Cortex of kidney (tissue), 1 donor: ENCODE data around the gene SCN7A.
"Not testable (repeated sequence)": the region's sequence is repeated elsewhere in the genome, so short reads cannot be mapped to it uniquely, and the experiment has no call there.

ENCODE experiments used
- DNase-seq: peaks from one replicate; lab custom pipeline; 2025; lab: John Stamatoyannopoulos, UW

SCN7A gene

DNA sequence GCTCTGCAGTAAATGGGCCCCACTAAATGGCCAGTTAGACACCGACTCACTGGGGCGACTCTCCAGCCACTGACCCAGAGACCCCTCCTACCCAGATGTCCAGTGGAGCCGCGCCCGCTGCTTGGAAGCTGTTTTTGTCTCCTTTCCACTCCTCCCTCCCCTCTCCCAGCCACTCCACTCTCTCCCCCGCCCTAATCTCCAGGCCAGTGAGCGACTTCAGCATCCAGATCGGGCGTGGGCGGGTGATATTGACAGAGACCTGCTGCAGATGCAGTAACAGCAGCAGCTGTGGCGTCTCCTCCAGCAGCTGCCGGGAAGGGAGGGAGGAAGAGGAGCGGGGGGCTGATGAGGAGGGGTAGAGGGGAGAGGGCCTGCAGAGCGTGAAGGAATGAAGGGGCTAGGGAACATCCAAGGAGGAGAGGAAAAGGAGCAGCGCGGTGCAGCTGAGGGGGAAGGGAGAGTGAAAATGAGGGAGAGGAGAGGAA lies at the start of gene SCN7A:
Gene SCN7A, minus strand, starts transcription at position 110 of the 485 bp plus-strand sequence. CDS start 16,553 bp downstream, outside the sequence.
- no peak for DNase-seq

DNA sequence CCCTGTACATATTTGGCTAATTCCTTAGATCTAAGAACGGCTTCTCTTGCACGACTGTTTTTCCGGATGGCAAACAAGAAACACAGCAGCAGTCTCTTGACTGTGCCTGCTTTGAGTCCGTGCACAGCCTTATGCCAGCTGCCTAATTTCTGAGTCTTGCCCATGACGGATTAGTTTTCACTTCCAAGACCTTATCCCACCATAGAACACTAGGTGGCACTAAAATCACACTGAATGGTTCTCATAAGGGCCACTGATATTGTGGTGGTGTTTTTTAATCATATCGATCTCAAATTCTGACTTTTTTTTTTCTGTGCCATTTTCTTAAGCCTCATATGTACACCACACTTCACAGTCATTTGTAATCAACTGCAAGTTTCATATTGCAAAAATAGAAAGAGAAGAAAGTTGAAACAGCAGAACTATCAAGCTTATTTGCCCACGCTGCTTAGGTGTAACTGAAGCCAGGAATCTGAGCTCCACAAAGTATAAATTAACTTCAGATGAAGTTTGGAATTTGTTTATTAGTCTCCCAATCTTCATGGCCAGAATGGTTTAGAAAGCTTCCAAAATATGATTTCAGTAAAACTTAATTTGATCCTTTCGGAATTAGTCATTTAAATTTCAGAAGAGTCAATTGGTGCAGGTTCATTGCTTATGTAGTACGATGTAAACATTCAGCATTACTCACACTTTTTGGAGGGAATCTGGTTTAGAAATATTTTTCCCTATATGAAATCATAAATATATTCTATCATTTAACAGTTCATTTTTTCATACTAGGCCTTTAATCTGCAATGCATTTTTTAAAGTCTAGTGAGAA lies 45.5 kb upstream of the SCN7A start:
- no peak for DNase-seq

DNA sequence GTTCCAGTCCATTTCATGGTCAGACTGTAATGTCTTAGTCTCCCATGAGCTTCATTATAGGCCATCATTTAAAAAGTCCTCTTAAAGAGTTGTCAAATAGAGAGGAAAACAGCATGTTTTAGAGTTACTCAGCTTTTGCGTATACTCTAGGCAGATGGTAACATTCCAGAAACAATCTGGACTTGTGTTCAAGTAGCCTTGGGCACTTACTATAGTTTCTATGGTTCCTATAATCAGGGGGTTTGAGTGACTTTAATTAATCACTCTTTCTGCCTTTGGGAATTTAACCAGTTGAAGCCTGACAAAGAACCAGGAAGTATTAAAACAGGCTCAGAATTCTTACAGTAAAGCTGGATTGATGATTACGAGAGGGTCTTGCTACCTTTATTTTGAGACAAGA lies 42.1 kb upstream of the SCN7A start:
- DNase-seq: no peak

DNA sequence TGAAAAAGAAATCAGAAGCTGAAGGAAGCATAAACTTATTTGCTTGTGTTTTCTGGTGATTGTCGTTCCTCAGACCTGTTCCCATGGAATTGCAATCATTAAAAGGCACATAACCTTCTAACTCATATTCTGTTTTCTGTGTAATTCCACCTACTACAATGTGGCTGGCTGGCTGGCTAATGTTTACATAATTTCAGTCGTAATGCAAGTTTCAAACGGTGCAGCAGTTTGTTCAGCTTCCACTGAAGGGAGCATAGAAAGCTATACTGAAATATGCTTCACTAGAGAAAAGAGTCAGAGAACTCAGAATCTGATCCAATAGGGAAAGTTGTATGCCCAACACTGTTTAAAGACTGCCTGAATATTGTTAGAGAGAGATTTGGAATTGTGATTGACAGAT lies 27.1 kb upstream of the SCN7A start:
- no peak for DNase-seq

DNA sequence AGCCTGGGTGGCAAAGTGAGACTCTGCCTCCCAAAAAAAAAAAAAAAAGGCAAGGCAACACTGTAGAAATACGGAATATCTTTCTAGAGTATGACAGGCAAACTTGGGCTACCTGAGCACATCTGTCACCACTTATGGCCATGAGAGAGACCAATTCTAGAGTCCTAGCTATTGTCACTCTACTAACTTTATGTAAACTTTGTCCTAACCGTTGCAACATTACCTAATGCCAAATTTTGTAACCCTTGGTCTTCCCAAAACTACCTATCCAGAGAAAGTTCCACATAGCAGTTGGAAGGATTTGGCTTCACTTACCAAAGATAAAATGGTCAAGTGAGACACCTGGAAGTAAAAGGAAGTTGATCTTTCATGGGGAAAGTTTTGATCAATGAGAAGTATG lies 26.6 kb upstream of the SCN7A start:
- DNase-seq: no peak

DNA sequence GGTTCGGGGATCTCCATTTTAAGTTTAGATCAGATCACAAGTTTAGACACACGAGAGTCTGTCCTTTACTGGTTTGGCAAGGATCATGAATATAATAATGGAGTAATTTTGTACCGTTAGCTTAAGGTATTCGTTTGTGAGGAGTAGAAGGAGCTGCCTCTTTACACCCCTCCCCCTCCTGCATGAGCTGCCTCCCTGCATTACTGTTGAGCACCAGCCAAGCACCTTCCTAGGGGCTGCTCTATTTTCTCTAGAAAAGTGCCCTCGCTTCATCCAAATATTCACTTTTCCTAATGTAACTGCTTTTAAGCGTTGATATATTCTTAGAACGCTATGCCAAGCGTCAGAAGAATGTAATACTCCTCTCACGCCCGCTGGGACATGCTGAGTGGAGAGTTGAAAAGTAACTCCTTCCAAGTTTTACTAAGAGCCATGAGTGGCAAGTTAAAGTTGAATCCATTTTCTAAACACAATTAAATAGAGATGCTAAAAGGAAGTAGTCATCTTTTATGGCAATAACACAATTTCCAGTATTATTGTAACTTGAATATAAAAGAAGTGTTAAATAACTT lies 25.4 kb upstream of the SCN7A start:
- no peak for DNase-seq

DNA sequence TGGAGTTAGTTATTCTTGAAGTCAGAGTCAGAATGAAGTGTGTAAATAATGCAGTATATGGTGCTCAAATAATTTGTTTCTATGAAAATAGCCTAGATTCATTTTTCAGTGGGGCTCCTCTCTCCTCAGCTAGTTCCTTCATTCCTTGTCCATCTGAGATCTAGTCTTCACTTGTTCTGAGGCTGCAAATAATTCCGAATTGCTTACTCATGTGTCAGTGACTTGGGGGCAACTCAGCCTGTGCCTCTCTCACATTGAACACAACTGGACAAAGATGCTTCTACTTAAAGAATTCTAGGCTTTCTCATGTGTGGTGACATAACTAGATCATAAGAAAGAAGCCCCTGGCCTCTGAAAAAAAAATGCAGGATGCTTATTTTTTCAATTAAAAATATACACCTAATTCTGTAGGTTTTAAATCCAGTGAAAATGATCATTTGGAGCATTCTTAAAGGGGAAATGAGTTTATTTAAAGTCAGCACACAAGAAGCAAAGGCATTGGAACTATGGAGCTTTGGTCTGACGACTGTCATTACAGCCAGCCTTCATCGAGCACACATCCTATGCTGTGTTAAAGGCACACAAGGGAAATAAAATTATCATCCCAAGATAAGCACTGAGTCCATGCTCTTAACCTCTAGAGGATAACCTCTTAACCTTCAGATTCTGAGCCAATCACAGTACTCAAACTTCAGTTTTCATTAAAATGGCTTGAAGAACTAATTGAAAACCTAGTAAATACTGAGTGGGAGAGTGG lies 24.8 kb upstream of the SCN7A start:
- DNase-seq: no peak

DNA sequence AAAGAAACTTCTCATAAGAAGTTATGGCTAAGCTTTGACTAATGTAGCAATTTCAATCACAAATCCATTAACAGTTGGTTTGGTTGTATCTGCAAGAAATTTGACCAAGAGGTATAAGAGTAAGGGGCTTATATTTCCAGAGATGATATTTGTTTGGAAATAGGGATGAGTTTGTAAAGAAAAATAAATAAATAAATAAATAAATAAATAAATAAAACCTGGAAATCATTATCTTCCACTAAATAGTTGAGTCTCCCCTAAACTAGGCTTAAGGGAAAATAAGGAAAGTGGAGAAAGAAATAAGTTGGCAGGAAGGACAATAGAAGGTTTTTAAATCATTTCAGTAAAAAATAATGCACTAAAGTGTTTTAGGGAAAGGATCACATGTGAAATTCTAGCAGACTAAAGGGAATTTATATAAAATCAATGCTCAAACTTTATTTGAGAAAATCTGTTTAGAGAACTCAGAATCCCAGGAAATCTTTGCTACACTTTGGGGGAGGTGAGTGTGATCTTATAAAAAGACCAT lies 23.5 kb upstream of the SCN7A start:
- no peak for DNase-seq

DNA sequence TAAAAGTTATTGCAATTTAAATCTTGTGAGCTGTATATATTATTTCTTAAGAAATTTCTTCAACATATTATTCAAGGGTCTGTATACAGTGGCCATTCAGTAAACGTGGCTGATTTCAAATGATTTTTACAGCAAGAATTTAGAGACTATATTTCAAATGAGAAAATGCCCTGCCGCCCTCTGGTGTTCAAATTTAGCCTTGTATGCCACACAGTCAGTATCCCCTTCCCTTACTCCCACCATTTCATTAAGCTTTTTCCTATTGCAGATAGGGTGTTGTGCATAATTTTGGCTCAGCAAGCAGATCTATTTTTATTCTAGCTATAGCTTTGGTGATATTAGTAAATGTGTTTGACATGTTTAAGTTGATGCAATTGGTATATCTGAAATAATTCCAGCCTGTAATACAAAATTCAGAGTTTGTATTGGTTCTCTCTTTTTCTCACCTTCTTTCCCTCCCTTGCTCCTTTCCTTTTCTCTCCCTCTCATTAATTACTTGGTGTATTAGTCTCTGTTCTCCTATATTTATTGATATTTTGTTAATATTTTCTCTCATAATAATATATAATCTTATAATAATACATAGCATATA lies 22.8 kb upstream of the SCN7A start:
- DNase-seq: no peak

DNA sequence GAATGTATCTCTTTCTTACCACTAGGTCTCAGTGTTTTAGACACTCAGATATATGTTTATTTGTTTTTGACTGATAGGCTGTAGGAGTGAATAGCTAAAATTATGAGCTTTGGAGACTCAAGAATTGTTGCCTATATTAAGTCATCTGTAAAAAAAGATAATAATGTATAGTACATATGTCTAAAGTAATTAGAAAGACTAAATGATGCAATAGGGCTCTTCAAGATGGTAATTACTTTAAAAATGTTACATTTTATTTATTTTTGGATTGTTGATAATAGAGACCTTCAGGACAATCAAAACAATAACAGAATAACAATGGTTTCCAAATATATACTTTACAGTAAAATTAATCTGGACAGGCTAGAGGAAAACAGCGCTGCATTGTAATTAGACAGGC lies 19.9 kb upstream of the SCN7A start:
- no peak for DNase-seq

DNA sequence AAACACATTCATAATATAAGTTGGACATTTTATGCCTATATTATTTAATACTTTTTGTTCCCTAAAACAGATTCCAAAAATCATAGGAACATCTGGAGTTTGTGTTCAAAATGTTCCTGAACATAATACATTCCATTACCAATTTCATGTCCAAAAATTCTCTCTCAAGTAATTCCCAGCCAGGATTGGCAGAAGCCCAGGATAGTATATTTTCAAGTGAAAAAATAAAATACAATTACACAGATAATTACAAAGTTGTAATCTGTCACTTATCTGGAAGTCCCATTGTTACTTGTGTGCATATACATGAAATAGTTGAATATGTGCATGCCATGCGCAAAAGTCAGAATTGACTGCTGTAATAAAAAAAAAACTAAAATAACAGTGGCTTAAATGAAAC lies 5.2 kb upstream of the SCN7A start:
- DNase-seq: no peak

DNA sequence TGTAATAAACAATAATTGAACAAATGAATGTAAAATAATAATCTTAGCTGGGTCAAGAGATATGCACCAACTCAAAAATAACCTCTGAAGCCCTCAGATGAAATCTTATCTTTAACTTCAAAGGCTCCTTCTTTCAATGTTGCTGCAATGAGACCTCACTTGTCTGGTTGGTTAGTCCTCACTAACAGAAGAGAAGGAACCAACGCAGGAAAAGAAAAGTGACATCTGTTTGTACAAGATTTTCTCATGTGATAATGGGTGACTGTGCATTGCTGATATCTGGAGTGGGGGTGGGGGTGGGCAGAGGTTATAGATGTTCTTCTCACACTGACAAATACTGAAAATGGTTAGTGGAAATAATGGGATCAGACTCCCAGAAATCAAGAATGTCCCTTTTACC lies 2.6 kb downstream of the SCN7A start:
- no peak for DNase-seq

DNA sequence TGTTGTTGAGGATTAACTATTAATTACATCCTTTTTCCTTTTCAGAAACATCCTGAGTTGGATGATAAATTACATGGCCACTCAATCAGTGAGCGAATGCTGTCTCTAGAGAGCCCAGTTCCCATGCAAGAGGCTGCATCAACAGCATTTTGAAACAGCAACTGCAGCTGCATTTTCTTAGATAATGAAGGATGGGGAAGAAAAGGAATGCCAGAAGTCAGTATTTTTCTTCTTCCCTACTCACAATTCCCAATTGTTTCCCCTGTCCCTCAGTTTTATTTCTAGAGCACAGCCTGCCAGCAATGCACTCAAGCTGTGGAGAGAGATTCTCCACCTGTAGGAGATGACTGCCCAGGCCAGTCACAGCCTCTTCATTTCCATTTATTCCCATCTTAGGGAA lies 6.9 kb downstream of the SCN7A start:
- no peak for DNase-seq

DNA sequence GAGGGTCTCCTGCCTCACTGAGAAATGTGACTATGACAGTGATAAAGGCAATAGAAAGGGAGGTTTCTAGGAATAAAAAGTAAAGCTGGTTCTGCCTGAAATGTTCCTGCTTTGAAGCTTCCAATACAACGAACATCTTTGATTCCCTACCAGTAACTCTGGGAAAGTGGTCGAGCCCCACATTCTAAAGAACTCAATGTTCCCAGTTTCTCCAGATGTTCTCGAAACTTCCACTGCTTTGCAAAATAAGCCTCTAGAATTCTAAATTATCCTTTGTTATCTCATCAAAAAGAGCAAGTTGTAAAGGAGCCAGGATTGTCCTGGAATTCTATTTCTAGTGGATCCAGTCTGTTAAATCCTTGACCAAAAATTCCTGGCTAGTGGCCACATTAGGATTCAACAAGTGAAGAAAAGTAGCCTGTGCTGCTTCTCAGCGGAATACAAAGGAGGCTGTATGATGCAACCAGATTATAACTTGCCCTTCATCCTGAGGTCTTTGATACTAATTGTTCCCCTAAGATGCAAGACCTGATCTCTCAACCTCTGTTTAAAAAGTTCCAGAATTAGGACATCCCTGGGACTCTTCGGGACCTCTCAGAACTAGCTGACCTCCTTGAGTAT lies 8.4 kb downstream of the SCN7A start:
- no peak for DNase-seq

DNA sequence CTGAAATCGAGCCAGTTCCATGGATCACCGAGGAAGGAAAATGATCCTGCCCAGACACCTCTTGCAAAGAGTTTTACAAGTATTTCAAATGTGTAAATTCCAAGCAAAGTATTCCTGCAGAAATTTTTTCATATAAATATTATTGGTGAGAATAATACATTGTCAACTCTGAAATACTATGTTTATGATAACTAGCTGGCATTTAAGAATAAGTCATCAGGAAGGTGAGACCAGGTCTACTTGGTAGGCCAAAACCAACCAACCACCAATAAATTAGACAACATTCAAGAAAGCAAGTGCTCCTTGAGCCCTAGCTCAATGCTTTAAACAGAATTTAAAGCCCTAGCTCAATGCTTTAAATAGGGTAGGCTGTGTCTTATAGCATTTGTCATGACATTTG lies 21.7 kb downstream of the SCN7A start:
- no peak for DNase-seq

DNA sequence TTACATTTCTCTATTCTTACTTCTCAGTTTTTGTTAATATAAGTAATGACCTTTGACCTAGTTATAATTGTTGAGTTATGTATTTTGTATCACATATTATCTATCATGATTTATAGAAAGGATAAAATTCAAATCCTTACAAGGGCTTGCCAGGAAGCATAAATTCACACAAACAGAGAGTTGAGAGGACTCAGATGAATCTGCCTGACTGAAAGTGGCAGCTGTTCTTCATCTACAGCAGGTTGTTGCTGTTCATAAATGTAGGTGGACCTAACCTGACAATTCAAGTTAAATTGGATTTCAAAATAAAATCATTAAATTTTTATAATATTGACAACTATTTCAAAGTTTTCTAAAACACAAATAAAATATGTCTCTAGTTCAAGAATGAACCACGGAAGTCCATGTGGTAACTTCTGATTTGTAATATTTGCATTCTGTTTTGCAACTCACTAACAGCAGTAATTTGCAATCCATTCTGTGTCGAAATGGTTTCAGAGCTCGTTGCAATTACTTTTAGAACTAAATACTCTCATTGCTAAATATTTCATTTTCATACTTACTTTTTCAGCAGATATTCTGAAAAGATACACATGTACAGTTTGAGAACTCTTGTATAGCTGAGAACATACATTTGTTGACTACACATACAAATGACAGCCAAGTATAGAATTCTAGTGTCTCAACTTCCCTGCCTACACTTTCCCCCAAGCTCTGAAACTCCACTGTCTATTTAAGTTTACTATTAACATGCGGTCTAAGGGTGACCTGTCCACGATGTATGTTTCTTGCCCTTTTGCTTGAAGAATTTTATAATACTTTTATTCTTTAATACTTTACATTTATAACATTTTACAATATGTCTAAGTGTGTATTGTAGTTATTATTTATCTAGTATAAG lies 25.7 kb downstream of the SCN7A start:
- no peak for DNase-seq

DNA sequence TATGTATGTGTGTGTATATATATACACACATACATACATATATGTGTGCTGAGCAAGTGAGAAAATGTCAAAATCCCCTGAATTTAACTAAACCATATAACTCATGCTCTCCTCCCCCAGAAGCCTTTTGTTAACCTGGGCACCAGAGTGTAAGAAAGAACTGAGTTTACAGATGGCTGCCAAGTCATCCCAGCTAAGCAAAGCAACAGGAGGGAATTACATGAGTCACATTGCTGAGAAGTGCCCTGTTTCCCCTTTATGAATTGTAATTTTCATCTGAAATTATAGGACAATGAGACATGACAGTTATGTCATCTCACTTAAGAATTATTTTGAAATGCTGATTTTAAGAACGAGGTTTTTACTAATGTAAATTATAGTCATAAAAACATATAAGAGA lies 29.9 kb downstream of the SCN7A start:
- no peak for DNase-seq

DNA sequence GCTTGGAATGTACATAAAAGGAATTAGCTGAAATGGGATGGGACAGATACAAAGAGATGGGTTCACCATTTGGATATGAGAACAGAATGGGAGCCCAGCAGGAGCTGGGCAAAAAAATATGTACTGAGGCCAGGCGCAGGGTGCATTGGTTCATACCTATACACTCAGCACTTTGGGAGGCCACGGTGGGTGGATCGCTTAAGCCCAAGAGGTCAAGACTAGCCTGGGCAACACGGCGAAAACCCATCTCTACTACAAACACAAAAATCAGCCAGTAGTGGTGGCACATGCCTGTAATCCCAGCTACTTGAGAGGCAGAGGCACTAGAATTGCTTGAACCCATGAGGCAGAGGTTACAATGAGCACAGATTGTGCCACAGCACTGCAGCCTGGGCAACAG lies 30.4 kb downstream of the SCN7A start:
- DNase-seq: no peak

DNA sequence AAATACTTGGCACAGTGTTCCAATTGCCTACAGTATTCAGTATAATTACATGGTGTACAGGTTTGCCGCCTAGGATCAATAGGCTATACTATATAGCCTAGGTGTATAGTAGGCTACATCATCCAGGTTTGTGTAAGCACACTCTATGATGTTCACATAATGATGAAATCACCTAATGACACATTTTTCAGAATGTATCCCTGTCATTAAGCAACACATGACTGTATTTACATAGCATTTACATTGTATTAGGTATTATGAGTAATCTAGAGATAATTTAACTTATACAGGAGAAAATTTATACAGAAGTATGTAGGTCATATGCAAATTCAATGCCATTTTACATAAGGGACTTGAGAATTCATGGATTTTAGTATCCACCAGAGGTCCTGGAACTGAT lies 35.4 kb downstream of the SCN7A start:
- DNase-seq: no peak

DNA sequence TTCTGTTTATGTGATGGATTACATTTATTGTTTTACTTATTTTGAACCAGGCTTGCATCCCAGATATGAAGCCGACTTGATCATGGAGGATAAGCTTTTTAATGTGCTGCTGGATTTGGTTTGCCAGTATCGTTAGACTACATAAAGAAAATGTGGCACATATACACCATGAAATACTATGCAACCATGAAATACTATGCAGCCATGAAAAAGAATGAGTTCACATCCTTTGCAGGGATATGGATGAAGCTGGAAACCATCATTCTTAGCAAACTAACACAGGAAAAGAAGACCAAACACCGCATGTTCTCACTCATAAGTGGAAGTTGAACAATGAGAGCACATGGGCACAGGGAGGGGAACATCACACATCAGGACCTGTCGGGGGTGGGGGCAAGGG lies 38.2 kb downstream of the SCN7A start:
- DNase-seq: not testable (repeated sequence)
